Neural progenitor cell (in vitro differentiated cells): ENCODE data around the gene COL23A1.

ENCODE experiments used
- CTCF ChIP-seq: fragments of 200-600 bp; sonication (generic); IDR thresholded peaks from 2 replicates; pipeline ENCODE4 v1.5.1; 2017; ENCODE audit warnings: antibody characterized with exemption, mild to moderate bottlenecking
- EZH2 ChIP-seq: fragments of 200-600 bp; sonication (generic); IDR thresholded peaks from 2 replicates; pipeline ENCODE4 v1.6.1; 2017; ENCODE audit warnings: antibody characterized with exemption, mild to moderate bottlenecking, moderate library complexity

- TF ChIP-seq CTCF, result no peak
- TF ChIP-seq EZH2, result no peak
Observed at GRCh38 chr5:178425621-178426068, 164.5 kb downstream of the COL23A1 start.
